ENCODE measurements around the gene DCUN1D3. TPM values are rescaled to one million over a fixed set of nuclear protein-coding genes. Genes with fewer than 3 reads are reported as not detected.
"Not testable (repeated sequence)": the region's sequence is repeated elsewhere in the genome, so short reads cannot be mapped to it uniquely, and the experiment has no call there.

The DCUN1D3 gene
- total RNA-seq, 1 experiment from 2014 or later, result 16.9 TPM

DNA sequence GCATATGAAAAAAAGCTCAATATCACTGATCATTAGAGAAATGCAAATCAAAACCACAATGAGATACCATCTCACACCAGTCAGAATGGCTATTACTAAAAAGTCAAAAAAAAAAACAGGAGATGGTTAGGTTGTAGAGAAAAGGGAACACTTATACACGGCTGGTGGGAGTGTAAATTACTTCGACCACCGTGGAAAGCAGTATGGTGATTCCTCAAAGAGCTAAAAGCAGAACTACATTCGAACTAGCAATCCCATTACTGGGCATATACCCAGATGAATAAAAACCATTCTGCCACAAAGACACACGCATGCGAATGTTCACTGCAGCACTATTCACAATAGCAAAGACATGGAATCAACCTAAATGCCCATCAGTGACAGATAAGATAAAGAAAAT lies 35.8 kb downstream of the DCUN1D3 start:
- not testable (repeated sequence) for DNase-seq (ENCODE audit: low read depth)

DNA sequence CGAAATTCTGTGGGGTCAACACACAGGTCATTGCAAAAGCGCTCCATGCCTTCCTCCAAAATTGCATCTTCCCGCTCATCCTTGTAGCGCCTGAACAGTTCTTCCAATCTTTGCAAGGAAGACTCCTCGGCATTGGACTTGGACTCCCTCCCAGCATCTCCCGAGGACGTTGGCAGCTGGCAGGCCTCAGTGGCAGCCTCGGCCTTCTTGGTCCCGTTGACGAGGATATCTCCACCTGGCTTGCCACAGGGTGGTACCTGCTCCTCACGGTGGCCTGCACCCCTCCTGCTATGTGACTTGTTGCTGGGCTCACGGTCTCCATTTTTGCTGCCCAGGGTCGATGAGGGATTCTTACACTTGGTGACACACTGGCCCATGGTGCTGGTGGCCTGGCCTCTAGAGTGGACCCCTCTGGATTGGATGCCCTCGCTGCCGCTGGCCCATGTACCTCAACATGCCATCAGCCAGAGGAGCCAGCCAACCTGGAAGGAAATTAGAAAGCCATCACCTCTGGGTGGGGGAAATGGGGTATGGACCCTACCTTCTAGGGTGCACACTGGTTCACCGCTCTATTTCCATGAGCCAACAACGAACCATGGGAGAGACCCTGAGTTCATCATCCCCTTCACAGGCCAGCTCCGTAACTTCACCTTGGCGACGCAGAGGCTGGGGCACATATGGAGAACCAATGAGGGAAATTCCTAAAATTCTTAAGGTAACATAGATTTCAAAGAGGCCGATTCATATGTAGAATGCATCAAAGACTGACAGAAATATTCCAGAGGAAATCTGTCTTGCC lies 37.8 kb downstream of the DCUN1D3 start:
- DNase-seq (ENCODE audit: low read depth), result no peak

DNA sequence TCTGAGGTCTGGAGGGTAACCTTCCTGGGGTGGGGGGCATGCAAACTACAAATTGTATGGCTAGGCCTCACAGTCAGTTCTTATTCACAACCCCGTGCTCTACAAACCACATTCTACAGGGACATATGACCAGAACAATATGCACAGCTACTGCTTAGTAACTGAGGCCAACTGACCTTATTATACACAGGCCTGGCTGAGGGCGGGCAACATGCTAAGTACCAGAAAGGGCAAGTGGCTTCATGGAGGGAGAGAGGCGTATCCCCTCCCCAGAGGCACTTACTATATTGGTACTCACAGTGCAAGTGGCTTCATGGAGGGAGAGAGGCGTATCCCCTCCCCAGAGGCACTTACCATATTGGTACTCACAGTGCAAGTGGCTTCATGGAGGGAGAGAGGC lies 39.2 kb downstream of the DCUN1D3 start:
- DNase-seq (ENCODE audit: low read depth), result not testable (repeated sequence)

DNA sequence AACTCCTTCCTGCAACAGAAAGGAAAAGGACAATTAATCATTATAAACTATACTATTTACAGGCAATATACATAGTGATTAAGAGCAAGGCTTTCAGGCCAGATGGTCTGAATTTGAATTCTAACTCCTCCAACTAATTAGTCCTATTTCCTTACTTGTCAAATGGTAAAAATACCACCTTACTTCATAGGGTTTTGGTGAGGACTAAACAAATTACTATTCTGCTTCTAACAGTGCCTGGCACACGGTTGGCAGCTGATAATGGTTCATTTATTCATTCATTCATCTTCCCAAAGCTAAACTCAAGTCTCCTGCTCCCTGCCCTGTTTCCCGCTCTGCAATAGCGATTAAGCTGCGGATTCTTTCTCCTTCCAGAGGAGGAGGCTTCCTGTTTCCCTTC lies 39.8 kb downstream of the DCUN1D3 start:
- DNase-seq (ENCODE audit: low read depth), result no peak

DNA sequence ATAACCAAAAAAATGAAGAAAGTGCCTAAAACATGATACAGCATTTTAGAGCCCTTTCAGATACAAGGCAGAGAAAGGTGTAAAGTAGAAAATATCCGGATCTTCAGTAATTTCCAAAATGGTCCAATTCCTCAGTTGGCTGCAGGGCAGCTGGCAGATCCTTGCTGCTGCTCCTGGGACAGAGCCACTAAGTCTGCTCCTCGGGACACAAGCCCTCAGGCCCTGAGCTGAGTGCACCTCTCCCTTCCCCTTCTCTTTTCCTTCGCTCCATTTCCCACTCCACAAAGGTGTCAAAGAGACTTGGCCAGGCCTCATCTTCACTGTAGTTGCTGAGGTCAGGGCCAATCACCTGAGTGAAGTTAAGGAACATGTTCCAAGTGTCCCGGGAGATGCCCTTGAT lies 40.5 kb downstream of the DCUN1D3 start:
- DNase-seq (ENCODE audit: low read depth), result no peak

DNA sequence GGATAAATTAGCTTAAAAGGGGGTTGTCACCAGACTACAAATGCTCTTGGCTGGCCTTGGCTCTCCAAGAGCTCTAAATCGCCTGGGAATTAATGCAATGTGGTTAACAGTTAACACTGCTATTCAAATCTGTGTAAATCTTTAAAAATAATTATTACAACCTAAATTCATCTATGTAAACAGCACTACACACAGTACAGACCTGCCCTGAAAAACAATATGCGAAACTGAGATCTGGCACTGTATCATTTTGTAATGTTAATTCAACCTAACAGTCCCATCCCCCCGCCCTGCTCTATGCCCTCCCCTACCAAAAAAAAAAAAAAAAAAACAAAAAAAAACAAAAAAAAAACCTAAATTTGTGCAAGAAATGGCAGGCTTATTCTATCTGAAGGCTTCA lies 40.9 kb downstream of the DCUN1D3 start:
- no peak for DNase-seq (ENCODE audit: low read depth)

DNA sequence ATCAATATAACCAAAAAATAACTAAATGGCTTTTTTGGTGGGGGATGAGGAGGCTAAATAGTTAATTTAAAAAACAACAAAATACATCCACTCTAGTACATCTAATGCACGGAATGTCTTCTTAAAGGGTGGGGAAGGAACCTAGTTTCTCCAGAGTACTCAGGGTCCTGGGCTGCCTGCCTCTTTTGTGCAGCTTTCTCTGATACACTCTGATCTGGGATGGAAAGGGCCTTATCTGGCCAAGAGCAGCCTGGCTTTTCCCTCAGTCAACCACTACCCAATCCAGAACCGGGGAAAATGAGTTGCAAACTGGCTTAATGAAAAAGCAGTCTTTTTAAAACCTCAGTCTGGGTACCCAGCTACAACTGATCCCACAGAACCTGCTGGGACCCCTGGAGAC lies 42.9 kb downstream of the DCUN1D3 start:
- DNase-seq (ENCODE audit: low read depth), result no peak

DNA sequence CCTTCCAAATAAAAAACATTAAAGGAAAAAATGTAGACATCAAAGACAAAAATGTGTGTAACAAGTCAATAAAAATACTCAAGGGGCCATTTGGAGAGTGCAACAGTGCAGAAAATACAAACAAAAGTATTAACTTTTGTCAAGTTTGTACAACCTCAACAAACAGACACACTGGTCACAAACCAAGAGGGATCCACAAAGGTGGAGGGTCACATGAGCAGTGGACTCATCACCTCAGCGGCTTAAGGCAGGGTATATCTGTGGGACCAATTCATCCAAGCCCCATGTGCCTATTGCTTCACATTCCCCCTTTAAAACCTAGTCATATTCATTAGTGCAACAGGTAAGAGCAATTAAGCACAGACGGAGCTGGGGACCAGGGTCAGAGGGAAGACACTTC lies 45.2 kb downstream of the DCUN1D3 start:
- DNase-seq (ENCODE audit: low read depth), result no peak

DNA sequence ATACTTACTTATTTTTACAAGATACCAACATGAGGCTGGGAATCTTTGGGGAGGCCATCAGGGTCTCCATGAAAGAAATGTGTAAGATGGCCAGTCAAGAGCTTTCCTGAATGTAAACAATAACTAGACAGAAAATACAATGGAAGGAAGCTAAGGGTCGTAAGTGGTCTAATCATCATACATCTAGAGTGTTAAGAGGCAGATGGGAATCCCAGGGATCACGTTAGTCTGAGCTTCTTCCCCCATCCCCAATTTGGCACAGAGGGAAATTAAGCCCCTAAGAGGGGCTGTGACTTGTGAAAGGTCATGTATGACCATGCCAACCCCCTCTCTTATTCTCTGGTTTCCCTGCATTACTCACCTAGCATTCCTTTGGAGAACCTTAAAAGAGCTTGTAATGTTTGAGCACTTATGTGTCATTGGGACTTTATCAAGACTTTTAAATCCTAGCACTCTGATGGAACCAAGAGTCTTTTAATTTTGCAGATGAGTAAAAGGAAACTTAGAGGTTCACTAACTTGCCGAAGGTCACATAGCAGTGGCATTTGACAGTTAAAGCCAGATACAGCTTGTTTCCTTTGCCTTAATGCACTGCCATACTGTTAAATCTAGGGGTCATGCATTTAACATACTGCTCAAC lies 46.1 kb downstream of the DCUN1D3 start:
- no peak for DNase-seq (ENCODE audit: low read depth)

DNA sequence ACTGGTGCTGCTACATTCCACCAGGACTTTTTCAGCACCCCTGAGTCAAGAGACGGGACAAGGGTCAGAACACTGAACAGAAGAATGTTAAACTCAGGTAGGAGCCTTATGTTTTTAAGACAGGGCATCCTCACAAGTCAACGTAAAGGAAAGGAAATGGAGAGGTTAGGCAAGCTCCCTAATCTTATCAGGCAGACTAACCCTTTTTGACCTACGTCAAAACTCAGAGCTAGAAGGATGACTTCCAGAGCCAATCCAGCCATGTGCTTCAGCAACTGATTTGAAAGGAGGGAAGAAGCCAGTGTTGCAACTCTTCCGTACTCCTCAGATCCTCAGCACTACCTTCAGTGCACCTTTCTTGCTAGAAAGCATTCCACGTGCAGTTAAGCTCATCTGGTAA lies 47.0 kb downstream of the DCUN1D3 start:
- DNase-seq (ENCODE audit: low read depth), result no peak

DNA sequence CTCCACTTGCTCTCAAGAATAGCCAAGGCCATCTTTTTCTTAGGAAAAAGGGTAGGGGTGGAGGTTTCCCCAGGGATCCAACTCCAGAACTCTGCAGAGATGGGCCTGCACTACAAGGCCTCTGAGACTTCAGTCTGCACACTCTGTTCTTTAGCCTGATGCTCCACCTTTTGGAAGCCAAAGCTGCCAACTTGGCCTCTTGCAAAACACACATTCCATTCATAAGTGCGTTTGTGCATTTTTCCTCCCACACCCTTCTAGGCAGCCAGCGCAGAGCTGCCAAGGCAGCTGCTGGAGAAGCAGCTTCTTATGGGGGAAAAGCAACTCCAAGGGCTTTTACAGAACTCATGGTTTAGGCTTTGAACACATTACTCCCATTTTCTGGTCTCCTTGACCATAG lies 48.6 kb downstream of the DCUN1D3 start:
- DNase-seq (ENCODE audit: low read depth), result peak; percentile 55

DNA sequence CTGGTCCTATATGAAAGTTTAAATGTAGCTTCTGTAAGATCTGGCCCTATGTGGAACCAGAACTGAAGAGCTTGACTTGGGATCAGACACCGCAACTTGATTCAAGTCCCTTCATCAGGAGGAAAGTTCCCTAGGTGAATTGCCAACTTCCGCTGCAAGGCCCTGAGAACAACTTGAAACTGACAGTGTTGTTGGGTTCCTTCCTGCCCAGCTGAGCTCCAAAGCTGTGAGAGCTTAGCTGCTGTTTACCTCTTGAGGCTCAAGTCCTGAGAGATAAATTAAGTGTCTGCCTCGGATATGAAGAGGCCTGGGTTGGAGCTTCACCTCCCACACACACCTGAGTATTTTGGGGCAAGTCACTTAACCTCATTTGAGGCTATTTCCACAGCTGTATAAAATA lies 49.2 kb downstream of the DCUN1D3 start:
- DNase-seq (ENCODE audit: low read depth), result no peak

DNA sequence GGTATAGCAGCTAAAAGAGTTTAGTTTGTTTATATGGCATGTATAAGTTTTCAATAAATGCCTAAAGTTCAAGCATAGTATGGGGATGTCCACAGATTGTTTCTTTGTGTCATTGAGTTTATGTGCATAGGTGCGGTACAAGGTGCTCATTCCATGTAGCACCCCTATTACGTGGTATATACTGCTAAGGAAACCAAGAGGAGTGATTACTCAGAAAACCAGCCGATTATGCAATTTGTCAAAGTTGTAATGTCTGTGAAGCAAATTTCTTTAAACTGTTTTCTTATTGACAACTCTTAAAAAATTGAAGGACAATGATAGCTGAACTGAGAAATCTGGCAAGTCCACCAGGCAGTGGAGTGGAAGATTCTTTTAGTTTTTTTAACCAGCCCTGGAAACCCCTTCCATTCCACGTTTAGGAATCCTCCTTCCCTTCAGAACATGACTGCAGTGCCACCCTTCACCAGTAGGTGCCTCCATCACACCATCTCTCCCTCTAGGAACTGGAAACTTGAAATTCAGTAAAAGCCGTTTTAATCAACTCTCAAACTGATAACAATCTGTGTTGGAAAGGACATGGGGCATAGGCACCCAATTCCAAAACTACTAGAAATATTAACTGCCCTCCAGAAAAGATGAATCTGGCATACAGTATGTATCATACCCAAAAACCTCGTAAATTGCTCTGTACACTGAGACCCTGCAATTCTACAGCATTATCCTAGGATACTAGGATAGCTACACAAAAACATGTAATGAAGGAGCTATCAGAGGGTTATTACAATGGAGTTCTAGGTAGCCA lies 50.4 kb downstream of the DCUN1D3 start:
- peak; percentile 62 for DNase-seq (ENCODE audit: low read depth)

DNA sequence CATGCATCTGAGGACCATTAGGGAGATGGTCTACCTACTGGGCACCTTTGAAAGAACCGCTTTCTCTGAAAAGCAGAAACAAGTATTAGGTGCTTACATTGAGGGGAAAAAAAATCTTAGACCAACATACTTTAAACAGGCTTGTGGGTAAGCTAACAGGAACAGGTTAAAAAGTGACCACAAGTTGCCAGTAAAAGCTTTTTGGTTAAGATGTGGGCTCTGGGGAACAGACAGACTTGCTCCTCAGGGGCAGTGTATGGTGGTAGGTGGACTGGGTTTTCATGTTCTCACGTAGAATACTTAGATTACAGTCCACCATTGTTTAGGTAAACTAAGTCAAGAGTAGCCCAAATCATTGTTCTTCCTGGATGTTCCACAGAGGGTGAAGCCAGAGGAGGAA lies 52.6 kb downstream of the DCUN1D3 start:
- DNase-seq (ENCODE audit: low read depth), result no peak

DNA sequence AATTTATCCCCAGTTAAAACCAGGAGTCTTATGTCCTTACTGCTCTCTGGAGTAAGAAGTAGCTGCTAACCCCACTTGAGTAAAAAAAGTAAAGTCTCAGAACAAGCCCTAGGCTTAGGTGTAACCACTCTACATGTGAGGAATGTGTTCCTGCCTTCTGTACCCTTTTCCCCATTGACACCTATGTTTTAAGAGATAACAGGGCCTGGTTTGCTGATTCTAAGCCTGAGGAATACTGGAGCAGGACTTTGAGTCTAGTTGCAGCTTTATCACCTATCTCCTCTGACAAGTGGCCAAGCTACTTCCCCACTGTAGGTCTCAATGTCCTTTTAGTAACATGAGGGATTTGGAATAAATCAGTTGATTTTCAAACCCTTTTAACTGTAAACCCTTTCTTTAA lies 53.6 kb downstream of the DCUN1D3 start:
- no peak for DNase-seq (ENCODE audit: low read depth)

DNA sequence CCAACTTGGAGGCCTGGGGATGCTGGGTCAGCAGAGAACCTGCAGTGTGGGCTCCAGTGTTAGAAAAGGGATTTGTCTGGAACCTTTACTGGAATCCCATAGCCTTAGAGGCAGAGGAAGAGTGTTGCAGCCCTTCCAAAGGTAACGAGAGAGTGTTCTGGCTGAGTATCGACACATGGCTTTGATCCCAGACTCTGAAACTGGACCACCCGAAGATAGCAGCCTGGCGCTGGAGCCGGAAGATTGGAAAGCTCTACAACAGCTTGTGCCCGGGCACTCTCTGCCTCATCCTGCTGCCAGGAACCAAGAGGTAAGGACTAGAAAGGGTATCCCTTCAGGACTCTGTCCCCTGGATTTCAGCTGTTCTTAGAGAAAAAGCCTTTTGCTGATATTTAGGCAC lies 54.1 kb downstream of the DCUN1D3 start:
- no peak for DNase-seq (ENCODE audit: low read depth)

DNA sequence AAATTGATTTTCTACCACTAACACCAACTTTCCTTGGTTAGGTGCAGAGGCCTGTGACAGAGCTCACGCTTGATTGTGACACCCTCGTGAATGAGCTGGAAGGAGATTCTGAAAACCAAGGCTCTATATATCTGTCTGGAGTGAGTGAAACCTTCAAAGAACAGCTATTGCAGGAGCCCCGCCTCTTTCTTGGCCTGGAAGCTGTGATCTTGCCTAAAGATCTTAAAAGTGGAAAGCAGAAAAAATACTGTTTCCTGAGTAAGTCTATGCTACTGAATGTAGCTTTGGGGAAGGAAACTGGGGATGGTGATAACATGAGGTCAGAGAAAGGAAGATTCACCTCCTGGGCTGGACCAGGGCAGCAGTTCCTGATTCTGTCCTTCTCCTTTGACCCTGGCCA lies 55.6 kb downstream of the DCUN1D3 start:
- no peak for DNase-seq (ENCODE audit: low read depth)

DNA sequence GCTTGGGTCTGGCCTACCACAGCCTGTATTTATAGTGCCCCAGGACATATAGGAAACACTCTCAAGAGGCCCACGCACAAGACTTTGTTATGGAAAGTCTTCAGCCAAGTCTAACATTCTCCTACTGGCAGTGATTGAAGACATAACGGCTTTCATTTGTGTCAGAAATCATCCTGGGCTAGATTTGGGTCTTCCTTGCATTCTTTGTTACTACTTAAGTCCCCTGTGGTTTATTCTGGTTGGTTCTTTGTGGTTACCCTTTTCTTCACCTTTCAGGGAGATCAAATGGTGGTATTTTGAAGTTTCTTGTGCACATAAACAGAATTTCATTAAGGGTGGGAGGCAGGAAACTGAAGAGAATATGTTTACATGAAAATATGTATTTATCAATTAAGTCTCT lies 56.1 kb downstream of the DCUN1D3 start:
- DNase-seq (ENCODE audit: low read depth), result no peak

DNA sequence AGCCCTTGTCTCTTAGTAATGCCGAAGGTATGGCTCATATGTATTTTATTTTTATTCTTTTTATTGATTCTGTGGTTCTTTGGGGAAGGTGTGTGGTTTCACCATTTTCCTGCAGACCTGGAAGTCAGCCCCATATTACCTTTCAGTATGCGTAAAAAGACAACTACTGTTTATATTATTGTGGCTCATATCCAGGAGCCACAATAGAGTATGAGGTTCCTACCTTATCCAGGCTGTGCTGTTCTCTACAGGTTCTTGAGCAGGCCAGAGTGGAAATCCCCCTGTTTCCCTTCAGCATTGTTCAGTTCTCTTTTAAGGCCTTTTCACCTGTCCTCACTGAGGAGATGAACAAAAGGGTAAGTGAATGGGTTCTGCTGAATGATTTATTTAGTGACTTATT lies 60.7 kb downstream of the DCUN1D3 start:
- DNase-seq (ENCODE audit: low read depth), result no peak

DNA sequence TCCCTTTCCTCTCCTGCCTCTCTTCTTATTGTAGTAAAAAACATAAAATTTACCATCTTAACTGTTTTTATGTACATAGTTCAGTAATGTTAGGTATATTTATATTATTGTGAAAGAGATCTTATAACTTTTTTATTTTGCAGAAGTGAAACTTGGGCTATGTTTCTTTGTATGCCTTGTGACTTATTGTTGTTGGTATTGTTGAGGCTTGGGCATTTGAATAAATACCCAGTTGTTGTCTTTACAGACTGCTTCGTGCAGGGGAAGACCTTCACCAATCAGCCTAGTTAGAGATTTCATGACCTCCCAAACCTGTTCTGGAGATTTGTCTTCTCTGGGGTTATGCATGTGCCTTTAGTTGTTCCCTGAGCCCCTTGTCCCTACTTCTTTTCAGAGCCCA lies 61.9 kb downstream of the DCUN1D3 start:
- DNase-seq (ENCODE audit: low read depth), result no peak

DNA sequence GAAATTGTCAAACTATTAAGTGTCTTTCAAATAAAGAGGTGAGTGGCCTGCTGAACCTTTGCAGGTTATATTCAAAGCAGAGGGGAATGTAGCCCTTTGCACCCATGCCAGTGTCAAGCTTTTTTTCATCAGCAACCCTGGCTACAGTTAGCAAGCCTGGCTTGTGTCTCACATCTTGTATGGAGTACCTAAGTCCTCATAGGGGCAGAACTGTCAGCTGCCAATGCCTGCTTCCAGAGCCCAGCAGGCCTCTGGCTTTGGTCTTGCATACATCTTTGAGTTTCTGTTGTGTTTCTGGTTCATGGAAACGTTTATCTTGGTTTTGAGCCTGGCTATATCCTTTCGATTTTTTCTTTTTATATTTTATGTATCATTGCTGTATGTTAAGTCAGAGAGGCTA lies 67.1 kb downstream of the DCUN1D3 start:
- DNase-seq (ENCODE audit: low read depth), result no peak

DNA sequence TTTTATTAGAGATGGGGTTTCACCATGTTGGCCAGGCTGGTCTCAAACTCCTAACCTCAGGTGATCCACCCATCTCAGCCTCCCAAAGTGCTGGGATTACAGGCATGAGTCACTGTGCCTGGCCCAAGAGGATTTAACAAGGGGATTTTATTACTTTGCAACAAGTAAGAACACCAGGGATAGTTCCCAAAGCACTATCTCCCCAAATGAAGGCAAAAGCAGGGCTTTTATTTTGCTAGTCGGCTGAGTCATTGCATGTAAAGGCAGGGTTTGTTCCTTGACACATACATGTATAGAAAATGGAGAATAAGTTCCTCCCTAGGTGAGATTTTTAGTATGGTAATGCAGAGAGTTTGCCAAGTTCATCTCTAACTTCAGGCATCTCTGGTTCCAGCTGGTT lies 69.8 kb downstream of the DCUN1D3 start:
- no peak for DNase-seq (ENCODE audit: low read depth)

DNA sequence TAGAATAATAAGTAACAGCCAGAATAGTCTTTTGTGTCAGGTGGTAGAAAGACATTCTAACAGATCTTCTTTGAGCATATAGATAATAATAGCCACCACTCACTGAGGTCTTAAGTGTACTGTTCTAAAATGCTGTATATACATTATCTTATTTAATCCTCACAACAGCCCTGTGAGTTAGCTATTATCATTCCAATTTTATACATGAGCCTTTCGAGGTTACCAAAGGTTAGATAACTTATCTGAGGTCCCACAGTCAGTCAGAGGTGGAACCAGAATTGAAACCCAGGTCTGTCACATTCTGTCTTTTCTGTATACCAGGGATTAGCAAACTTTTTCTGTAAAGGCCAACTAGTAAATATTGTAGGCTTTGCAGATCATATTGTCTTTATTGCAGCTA lies 70.6 kb downstream of the DCUN1D3 start:
- no peak for DNase-seq (ENCODE audit: low read depth)
